HUES48 (cell line): Measurements from ENCODE around the gene CORO1A.
"Not testable (repeated sequence)": the region's sequence is repeated elsewhere in the genome, so short reads cannot be mapped to it uniquely, and the experiment has no call there.

Experiments
- H3K27ac ChIP-seq: one replicate; pipeline ENCODE4 v1.7.0; 2013; ENCODE audit warnings: low read depth, low read length, inconsistent platforms
- H3K27me3 ChIP-seq: 2 replicates; pipeline ENCODE4 v1.6.1; 2013; ENCODE audit warnings: mild to moderate bottlenecking, low read length; ENCODE audit not compliant: control insufficient read depth, insufficient read depth
- H3K36me3 ChIP-seq: 2 replicates; pipeline ENCODE4 v1.6.1; 2013; ENCODE audit warnings: low read length; ENCODE audit not compliant: control insufficient read depth, insufficient read depth
- H3K4me1 ChIP-seq: 2 replicates; pipeline ENCODE4 v1.6.1; 2013; ENCODE audit warnings: mild to moderate bottlenecking, low read length; ENCODE audit not compliant: control insufficient read depth, insufficient read depth
- H3K4me3 ChIP-seq: 2 replicates; pipeline ENCODE4 v1.5.1; 2013; ENCODE audit warnings: mild to moderate bottlenecking, low read depth, low read length
- H3K9ac ChIP-seq: 2 replicates; pipeline ENCODE4 v1.6.1; 2013; ENCODE audit warnings: mild to moderate bottlenecking, low read depth, low read length, moderate library complexity
- H3K9me3 ChIP-seq: 2 replicates; pipeline ENCODE4 v1.6.1; 2013; ENCODE audit warnings: low read length; ENCODE audit not compliant: control insufficient read depth, insufficient read depth

The CORO1A gene

GRCh38 chr16:30147843-30148510 lies 35.4 kb upstream of the CORO1A start:
- Histone ChIP-seq H3K27me3 (no peaks in the 10 kb centered on the region), H3K36me3 (no peaks in the 10 kb centered on the region), H3K4me3 (no peak overlapping the region), H3K27ac (no peak overlapping the region), H3K9ac (no peak overlapping the region), H3K4me1 (no peaks in the 10 kb centered on the region), H3K9me3 (0 out of 2 replicates have a peak, but pooled peaks cover 5% of the 10 kb centered on the region)

GRCh38 chr16:30149250-30149930 lies 34.0 kb upstream of the CORO1A start:
- no peak overlapping the region for H3K9ac ChIP-seq
- H3K9me3 ChIP-seq, result 0 out of 2 replicates have a peak, but pooled peaks cover 5% of the 10 kb centered on the region
- no peaks in the 10 kb centered on the region for H3K4me1 ChIP-seq
- H3K27ac ChIP-seq, result no peak overlapping the region
- no peaks in the 10 kb centered on the region for H3K27me3 ChIP-seq
- H3K4me3 ChIP-seq, result no peak overlapping the region
- H3K36me3 ChIP-seq, result no peaks in the 10 kb centered on the region

- Histone ChIP-seq H3K36me3 (no peaks in the 10 kb centered on the region), H3K27ac (no peak overlapping the region), H3K4me3 (no peak overlapping the region), H3K4me1 (no peaks in the 10 kb centered on the region), H3K9ac (no peak overlapping the region), H3K9me3 (0 out of 2 replicates have a peak, but pooled peaks cover 5% of the 10 kb centered on the region), H3K27me3 (no peaks in the 10 kb centered on the region)
Measured at GRCh38 chr16:30151091-30151490, 32.3 kb upstream of the CORO1A start.

- H3K27me3 ChIP-seq, result no peaks in the 10 kb centered on the region
- H3K9me3 ChIP-seq, result 0 out of 2 replicates have a peak, but pooled peaks cover 5% of the 10 kb centered on the region
- no peaks in the 10 kb centered on the region for H3K36me3 ChIP-seq
- H3K4me3 ChIP-seq, result no peak overlapping the region
- H3K27ac ChIP-seq, result no peak overlapping the region
- no peaks in the 10 kb centered on the region for H3K4me1 ChIP-seq
- H3K9ac ChIP-seq, result no peak overlapping the region
Measured at GRCh38 chr16:30152517-30152916, 30.9 kb upstream of the CORO1A start.

GRCh38 chr16:30155188-30155587 lies 28.2 kb upstream of the CORO1A start:
- Histone ChIP-seq H3K4me1 (no peaks in the 10 kb centered on the region), H3K9me3 (no peaks in the 10 kb centered on the region), H3K9ac (no peak overlapping the region), H3K4me3 (no peak overlapping the region), H3K27ac (no peak overlapping the region), H3K27me3 (no peaks in the 10 kb centered on the region), H3K36me3 (no peaks in the 10 kb centered on the region)

- Histone ChIP-seq H3K9me3 (no peaks in the 10 kb centered on the region), H3K27ac (no peak overlapping the region), H3K36me3 (no peaks in the 10 kb centered on the region), H3K9ac (no peak overlapping the region), H3K27me3 (no peaks in the 10 kb centered on the region), H3K4me1 (no peaks in the 10 kb centered on the region), H3K4me3 (no peak overlapping the region)
Measured at GRCh38 chr16:30157214-30157613, 26.2 kb upstream of the CORO1A start.

GRCh38 chr16:30163538-30163937 lies 19.9 kb upstream of the CORO1A start:
- H3K27ac ChIP-seq, result no peak overlapping the region
- H3K4me1 ChIP-seq, result no peaks in the 10 kb centered on the region
- H3K36me3 ChIP-seq, result no peaks in the 10 kb centered on the region

GRCh38 chr16:30166202-30166902 lies 17.1 kb upstream of the CORO1A start:
- Histone ChIP-seq H3K4me1 (no peaks in the 10 kb centered on the region), H3K27ac (no peak overlapping the region), H3K36me3 (no peaks in the 10 kb centered on the region), H3K27me3 (no peaks in the 10 kb centered on the region), H3K9ac (no peak overlapping the region), H3K9me3 (no peaks in the 10 kb centered on the region), H3K4me3 (no peak overlapping the region)

More at GRCh38 chr16:30163538-30163937, 19.9 kb upstream of the CORO1A start:
- Histone ChIP-seq H3K27me3 (no peaks in the 10 kb centered on the region), H3K9ac (no peak overlapping the region), H3K4me3 (no peak overlapping the region), H3K9me3 (no peaks in the 10 kb centered on the region)

GRCh38 chr16:30168746-30169145 lies 14.7 kb upstream of the CORO1A start:
- H3K36me3 ChIP-seq, H3K4me1 ChIP-seq, H3K4me3 ChIP-seq, H3K27me3 ChIP-seq, H3K9me3 ChIP-seq, H3K27ac ChIP-seq, H3K9ac ChIP-seq: not testable (repeated sequence)

- not testable (repeated sequence) for H3K27me3 ChIP-seq, H3K4me1 ChIP-seq, H3K9me3 ChIP-seq, H3K4me3 ChIP-seq, H3K9ac ChIP-seq, H3K36me3 ChIP-seq, H3K27ac ChIP-seq
Measured at GRCh38 chr16:30169416-30169815, 14.0 kb upstream of the CORO1A start.

GRCh38 chr16:30170145-30170544 lies 13.3 kb upstream of the CORO1A start:
- H3K27me3 ChIP-seq, H3K9ac ChIP-seq, H3K36me3 ChIP-seq, H3K4me3 ChIP-seq, H3K27ac ChIP-seq, H3K9me3 ChIP-seq, H3K4me1 ChIP-seq: not testable (repeated sequence)
